Choroid plexus epithelial cell (primary cell): Measurements from ENCODE around the gene TRABD.

Experiments
- DNase-seq: peaks from one replicate; pipeline ENCODE4 v3.0.0-alpha.2; 2010; ENCODE audit warnings: low read depth
- H3K4me3 ChIP-seq: 2 replicates; pipeline ENCODE4 v1.5.1; 2011; ENCODE audit warnings: low read depth, mild to moderate bottlenecking, control low read depth, low read length, moderate library complexity
- CTCF ChIP-seq: conservative IDR thresholded peaks from 2 replicates; pipeline ENCODE4 v1.5.1; 2011; ENCODE audit warnings: low read depth, mild to moderate bottlenecking, control low read depth, inconsistent platforms, low read length, moderate library complexity

Gene TRABD

GRCh38 chr22:50221410-50222300 lies 35.9 kb downstream of the TRABD start:
- peak; percentile 32 for TF ChIP-seq CTCF
- H3K4me3 ChIP-seq, result no peak overlapping the region
- no peak for DNase-seq

- TF ChIP-seq CTCF, result no peak
- no peak for DNase-seq
Measured at GRCh38 chr22:50222508-50222907, 36.8 kb downstream of the TRABD start.

GRCh38 chr22:50224071-50224470 lies 38.4 kb downstream of the TRABD start:
- H3K4me3 ChIP-seq, result no peak overlapping the region
- no peak for DNase-seq
- no peak for TF ChIP-seq CTCF

More at GRCh38 chr22:50222508-50222907, 36.8 kb downstream of the TRABD start:
- H3K4me3 ChIP-seq, result no peak overlapping the region

- no peak overlapping the region for H3K4me3 ChIP-seq
- no peak for DNase-seq
- no peak for TF ChIP-seq CTCF
Measured at GRCh38 chr22:50225200-50225969, 39.7 kb downstream of the TRABD start.

- H3K4me3 ChIP-seq, result no peak overlapping the region
- TF ChIP-seq CTCF, result no peak
- DNase-seq, result no peak
Measured at GRCh38 chr22:50226063-50226874, 40.6 kb downstream of the TRABD start.

GRCh38 chr22:50226875-50227165 lies 41.1 kb downstream of the TRABD start:
- DNase-seq, result no peak
- no peak for TF ChIP-seq CTCF
- H3K4me3 ChIP-seq, result no peak overlapping the region
